Urothelium cell line (cell line): ENCODE measurements around the gene ADH4.
"Not testable (repeated sequence)": the region's sequence is repeated elsewhere in the genome, so short reads cannot be mapped to it uniquely, and the experiment has no call there.

Source experiments
- DNase-seq: peaks from one replicate; pipeline ENCODE4 v3.0.0; 2011; ENCODE audit warnings: low spot score, mixed read lengths
- FAIRE-seq: peaks from 2 replicates; lab custom pipeline; 2011; peaks lifted over from hg19 to GRCh38; lab: Jason Lieb, UNC

The ADH4 gene

GRCh38 chr4:99144070-99144469 lies at the start of gene ADH4:
TSS of gene ADH4 (minus strand) at chr4:99144297. CDS start at chr4:99144222, 75 bp downstream.
- FAIRE-seq: no peak
- DNase-seq: no peak

- FAIRE-seq: no peak
Measured at GRCh38 chr4:99190336-99190735, 46.2 kb upstream of the ADH4 start.

DNA sequence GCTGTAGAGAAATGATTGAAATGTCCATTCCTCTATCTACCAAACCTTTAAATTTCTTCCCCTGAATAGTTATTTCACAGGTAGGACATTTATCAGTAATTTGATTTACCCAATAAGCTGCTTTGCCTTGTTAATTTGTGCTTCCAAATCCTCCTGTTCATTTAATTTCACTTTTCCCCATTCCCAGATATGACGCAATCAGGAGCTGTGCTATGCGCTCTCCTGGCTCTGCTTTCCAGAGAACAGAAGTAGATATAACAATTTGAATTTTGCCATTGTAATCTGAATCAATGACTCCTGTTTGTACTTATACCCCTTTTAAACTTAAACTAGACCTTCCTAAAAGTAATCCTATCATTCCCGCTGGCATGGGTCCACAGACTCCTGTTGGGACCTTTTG lies 45.8 kb upstream of the ADH4 start:
- DNase-seq, FAIRE-seq: not testable (repeated sequence)

More at GRCh38 chr4:99190336-99190735, 46.2 kb upstream of the ADH4 start:
- no peak for DNase-seq

GRCh38 chr4:99186029-99186428 lies 41.9 kb upstream of the ADH4 start:
- no peak for FAIRE-seq
- no peak for DNase-seq

DNA sequence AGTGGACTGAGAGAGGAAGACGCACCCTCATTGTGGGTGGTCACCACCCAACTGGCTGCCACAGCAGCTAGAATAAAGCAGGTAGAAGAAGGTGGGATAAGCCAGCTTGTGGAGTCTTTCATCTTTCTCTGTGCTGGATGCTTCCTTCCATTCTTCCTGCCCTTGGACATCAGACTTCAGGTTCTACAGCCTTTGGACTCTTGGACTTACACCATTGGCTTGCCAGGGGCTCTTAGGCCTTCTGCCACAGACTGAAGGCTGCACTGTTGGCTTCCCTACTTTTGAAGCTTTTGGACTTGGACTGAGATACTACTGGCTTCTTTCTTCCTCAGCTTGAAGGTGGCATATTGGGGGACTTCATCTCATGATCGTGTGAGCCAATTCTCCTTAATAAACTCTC lies 41.5 kb upstream of the ADH4 start:
- no peak for DNase-seq
- no peak for FAIRE-seq

- FAIRE-seq (no peak), DNase-seq (no peak)
Measured at GRCh38 chr4:99180382-99181070, 36.4 kb upstream of the ADH4 start.

GRCh38 chr4:99179626-99180025 lies 35.5 kb upstream of the ADH4 start:
- DNase-seq (no peak), FAIRE-seq (no peak)

DNA sequence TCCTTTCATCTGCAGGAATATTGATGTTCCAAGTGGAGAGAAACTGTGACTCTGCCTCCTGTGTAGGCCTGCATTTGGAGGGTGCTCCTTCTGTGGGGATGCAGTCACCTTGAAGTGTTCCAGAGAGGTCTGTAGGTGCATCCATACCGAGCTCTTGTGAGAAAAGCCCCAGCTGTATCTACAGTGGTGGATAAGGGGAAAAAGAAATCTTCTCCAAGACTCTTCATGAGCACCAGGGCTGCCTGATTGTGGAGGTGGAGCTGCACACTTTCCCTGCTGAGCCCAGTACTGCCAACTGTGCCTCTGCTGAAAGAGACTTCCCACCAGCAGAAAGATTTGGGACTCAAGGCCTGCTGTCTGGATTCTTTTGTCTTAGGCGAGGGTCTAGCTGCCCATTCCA lies 35.1 kb upstream of the ADH4 start:
- DNase-seq (no peak), FAIRE-seq (no peak)

DNA sequence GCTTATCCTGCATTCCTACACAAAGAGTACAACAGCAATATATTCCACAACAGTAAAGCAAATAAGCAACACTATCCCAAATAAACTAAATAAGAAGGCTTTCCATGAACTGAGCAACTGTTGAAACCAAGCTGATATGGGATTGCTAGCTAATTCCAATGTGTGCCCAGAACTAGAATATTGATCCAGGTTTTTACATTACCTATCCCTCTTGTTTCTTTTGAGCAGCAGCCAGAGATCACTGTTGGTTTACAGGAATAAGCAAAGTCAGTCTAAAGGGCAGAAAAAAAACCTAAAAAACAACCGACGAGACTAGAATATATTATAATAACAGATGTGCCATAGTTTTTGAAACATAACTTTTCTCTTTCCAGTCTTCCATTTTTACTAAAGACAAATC lies 22.4 kb upstream of the ADH4 start:
- DNase-seq (no peak), FAIRE-seq (no peak)

DNA sequence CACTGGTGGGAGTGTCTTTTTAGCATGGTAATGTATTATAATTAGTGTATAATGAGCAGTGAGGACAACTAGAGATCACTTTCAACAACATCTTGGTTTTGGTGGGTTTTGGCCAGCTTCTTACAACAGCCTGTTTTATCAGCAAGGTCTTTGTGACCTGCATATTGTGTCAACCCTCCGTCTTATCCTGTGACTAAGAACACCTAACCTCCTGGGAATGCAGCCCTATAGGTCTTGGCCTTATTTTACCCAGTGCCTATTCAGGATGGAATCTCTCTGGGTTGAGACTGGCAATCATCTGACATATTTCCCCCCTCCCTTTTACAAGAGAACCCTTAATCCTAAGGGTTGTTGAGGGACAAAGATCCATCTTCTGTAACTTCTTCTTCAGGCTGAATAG lies 21.9 kb upstream of the ADH4 start:
- FAIRE-seq: no peak
- no peak for DNase-seq

DNA sequence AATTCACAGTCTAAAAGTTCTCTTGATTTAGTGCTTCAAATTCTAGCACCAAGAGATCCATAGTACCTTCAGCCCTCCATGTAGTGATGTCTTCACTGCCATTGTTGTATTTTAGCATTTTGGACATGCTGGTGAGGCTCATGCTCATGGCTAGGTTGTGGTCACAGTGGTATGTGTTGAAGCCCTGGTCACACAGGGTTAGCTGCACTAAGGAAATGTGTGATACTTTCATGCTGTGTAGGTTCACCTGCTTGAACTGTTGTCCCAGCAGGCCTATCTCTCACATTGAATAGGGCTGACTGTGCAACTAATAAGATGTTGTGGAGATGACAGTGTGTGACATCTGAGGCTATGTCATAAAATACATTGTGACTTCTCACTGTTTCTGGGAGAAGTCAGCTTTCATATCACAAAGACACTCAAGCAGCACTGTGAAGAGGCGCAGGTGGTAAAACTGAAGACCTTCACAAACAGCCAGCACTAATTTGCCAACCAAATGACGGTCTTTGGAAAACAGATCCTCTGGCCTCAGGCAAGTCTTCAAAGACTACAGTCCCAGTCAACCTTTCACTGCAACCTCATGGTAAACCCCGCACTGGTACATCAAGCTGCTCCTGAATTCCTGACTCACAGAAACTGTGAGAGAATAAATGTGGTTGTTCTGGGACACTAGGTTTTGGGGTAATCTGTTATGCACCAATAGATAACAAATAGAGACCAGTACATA lies 17.4 kb upstream of the ADH4 start:
- DNase-seq (no peak), FAIRE-seq (no peak)

DNA sequence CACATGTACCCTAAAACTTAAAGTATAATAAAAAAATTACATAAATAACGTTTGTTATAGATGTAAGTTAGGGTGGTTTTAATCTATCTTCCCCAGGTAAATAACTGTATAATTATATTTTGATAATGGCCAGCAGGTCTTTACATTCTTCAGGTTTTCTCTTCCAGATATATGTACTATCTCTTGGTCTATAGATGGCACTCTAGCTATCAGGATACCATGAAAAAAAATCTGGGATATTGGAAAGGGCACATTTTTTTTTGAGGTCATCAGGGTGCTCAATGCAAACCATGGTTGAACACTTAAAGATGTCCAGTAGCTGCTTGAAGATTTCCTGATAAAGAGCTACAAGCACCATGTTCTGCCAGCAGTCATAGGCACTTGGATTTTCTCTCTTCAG lies 15.6 kb upstream of the ADH4 start:
- no peak for FAIRE-seq

DNA sequence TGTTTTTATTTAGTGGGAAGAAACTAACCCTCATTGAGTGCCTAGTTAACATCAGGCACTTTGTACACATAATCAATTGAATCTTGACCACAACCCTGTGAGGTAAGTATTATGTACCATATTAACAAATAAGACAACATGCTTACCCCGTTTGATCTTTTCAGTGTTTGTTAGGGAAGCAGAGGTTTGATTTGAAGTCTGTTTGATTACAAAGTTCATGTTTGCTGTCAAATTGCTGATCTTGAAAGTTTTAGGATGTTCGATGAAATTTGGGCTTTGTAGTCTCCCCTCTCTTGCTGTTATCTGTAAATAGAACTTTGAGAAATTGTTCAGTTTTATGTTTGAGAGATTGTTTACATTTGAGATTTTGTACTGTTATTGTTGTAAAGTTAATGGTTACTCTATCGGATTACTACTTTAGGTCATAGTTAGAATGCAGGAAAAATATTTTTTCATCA lies 13.4 kb upstream of the ADH4 start:
- FAIRE-seq: no peak
- no peak for DNase-seq

More for the DNA sequence above, 15.6 kb upstream of the ADH4 start:
- no peak for DNase-seq

DNA sequence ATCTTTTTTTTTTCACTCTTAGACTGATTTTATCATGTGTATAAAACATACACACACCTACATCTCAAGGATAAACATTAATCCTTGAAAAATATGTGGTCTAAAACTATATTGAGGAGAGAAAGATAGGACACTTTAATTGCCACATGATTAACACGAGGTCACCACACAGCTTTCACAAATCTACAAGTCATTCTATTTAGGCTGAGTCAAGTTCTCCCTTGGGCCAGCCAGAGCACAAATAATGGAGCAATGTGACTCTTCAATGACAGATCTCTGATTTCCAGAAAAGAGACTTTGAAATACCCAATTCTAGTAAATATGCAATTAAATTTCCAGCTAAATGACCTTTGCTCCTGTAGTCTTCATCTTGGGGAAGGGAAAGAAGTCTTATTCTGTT lies 12.9 kb upstream of the ADH4 start:
- FAIRE-seq (no peak), DNase-seq (no peak)

DNA sequence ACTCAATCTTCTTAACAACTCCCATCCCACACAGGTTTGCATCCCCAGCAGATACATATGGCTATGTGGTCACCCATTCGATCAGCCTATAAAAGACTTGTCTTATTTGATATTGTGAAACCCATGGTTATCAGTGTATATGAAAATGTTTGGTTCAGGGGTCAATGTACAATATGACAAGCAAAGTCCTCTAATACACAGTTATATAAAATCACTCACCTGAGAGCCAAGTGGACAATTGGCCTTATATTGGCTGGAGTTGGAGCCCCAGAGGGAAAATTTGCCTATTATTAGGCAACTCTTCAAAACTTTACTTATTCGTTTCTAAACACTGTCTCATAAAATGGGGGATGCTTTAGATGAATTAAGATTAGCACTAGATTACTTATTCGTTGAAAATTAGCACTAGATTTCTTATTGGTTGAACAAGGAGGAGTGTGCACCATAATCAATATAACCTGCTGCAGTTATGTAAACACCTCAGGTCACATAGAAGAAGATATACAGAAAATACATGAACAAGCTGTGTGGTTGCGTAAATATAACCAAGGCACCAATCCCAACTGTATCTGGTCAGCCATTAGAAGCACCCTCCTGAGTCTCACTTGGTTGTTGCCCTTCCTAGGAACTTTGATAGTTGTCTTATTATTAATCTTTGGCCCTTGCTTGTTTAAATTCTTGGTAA lies 10.7 kb upstream of the ADH4 start:
- FAIRE-seq: no peak
- no peak for DNase-seq

- no peak for DNase-seq
- no peak for FAIRE-seq
Measured at GRCh38 chr4:99151995-99152394, 7.9 kb upstream of the ADH4 start.

- DNase-seq: no peak
- no peak for FAIRE-seq
Measured at GRCh38 chr4:99151452-99151851, 7.4 kb upstream of the ADH4 start.

DNA sequence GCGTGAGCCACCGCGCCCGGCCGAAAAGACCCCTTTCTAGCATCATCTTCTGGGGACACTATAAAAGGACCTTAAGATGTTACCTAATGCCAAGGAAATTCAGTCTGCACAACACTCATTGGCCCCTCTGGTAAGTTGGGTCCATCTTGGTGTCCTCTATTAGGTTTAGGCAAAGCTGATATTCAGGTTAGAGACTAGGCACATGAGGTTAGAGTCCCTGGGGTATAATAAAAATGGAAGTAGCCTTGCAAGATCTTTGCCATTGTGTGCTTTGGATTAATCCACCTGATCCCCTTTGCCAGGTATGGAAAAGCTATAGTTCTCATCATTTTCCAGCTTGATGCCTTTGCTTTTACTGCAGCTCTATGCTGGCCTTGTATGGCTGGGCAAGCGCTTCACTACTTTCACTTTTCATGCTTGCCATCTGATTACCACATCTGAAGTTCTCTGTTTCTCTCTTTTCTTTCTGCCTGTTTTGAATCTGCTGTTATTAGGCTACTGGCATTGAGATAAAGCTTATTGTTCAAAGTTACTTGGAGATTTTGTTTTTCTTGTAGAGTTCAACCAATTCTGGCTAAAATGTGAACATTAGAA lies 5.4 kb upstream of the ADH4 start:
- DNase-seq (no peak), FAIRE-seq (no peak)

GRCh38 chr4:99148550-99148949 lies 4.5 kb upstream of the ADH4 start:
- FAIRE-seq: no peak
- no peak for DNase-seq

DNA sequence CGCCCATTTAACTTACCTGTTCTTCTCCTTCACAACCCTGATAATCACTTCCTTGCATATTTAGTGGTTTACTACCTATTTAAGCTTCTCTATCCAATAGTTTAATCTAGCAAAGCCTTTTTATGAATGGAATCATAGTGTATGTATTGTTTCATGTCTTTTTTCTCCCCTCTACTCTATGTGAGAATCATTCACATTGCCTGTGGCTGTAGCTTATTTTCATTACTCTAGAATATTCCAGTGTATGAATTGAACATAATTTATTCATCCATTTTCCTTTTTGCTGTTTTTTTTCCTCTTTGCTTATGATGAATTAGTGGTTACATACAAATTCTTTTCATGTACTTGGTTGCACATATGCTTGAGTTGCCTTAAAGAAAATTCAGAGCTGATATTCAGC lies 490 bp upstream of the ADH4 start:
- FAIRE-seq (no peak), DNase-seq (no peak)

DNA sequence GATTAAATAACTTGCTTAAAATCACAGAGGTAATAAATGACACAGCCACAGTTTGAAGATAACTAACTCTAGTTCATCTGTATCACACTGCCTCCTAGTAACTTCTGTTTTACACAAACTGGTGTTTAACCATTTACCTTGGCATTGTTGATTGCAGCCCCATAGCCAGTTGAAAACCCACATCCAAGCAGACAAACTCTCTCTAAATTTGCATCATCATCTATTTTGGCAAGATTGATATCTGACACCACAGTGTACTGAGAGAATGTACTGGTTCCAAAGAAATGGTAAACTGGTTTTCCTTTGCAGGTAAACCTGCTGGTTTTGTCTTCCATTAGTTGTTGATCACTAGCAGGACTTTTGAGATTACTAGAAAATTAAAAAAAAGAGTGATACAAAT lies 7.8 kb downstream of the ADH4 start:
- no peak for DNase-seq
- FAIRE-seq: peak; percentile 9
